Measurements from ENCODE around the gene DOCK2.
"Not testable (repeated sequence)": the region's sequence is repeated elsewhere in the genome, so short reads cannot be mapped to it uniquely, and the experiment has no call there.

The DOCK2 gene

DNA sequence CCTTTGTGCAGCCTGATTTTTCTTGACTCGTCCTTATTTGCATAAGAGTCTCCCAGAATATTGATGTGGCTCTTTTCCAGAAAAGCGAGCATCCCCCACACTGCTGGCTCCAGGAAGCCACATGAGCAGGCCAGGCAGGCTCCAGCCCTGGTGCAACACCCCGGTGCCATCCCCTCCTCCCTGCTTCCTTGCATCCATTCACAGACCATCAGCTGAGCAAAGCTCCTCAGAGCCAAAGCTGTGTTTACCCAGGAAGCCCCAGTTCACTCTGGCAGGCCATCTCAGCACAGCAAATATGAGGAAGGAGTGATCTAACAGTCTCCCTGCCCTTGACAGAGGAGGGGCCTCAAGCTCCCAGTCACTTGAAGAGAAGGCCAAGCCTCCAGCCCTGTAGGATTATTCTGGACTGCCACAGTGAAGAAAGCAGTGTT lies 308.8 kb downstream of the DOCK2 start:
- DNase-seq (ENCODE audit: low read depth): no peak

DNA sequence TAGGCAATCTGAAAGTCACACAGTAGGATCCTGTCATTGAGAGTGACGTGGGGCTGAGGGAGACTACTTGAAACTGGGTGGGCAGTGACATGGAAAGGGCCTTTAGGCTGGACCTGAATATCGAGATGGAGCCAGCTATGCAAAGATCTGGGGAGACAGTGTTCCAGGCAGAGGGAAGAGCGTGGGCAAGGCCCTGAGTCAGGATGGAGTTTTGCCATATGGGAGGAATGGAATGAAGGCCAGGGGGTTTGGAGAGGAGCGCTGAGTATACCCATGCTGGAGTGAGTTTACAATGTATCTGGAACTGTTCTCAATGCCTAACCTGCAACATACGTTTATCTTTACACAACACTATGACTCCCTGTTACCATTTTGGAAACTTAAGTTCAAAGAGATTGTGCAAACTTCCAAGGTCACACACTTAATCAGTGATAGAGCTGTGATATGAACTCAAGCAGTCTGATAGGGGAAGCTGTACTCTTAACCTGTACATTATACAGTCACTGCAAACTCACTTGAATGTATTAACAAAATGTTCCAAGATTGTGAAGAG lies 309.7 kb downstream of the DOCK2 start:
- no peak for DNase-seq (ENCODE audit: low read depth)

DNA sequence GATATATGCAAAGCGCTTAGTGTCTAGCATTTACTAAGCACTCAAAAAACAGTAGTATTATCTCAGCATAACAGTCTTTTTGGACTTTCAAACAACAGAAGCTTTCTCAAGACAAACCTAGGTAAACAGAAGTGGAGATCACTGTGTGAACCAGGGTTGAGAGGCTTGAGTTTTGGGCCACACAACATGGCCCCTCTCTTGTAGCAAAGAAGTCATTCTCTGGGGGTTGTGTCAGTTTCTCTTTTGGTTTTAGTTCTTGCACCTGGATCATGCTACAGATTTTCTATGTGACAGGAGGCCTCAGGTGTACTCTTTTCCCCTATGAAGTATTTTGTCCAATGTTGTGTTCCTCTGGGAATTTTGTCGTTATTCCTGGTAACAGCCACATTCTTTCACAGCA lies 313.3 kb downstream of the DOCK2 start:
- DNase-seq (ENCODE audit: low read depth): no peak

DNA sequence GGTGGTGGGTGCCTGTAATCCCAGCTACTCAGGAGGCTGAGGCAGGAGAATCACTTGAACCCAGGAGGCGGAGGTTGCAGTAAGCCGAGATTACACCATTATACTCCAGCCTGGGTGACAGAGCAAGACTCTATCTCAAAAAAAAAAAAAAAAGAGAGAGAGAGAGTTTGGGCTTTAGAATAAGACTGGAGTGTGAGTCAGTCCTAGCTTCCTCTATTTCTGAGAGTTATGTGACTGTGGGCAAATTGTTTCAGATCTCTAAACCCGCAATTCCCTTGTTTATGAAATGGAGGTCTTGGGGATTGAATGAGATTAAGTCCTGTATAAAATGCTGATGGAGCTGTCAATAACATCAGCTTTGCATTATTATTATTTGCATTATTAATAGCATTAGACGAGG lies 316.1 kb downstream of the DOCK2 start:
- DNase-seq (ENCODE audit: low read depth): not testable (repeated sequence)

DNA sequence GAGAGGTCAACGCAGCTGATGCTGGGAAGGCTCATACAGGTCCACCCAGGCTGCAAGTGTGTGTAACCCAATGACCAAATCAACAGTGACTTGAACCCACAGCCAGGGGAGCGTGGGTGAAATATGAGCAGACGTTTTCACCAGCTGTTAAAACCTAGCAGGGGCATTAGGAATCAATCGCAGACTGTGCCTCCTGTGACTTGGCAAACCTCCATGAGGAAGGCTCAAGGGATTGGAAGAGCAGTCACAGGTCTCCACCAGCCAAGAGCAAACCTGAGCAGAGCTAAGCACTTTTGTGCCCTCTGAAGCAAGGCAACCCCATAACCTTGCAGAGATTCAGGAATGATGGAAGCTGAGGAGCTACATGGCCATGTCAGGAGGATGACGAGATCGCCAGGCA lies 317.7 kb downstream of the DOCK2 start:
- DNase-seq (ENCODE audit: low read depth): no peak

DNA sequence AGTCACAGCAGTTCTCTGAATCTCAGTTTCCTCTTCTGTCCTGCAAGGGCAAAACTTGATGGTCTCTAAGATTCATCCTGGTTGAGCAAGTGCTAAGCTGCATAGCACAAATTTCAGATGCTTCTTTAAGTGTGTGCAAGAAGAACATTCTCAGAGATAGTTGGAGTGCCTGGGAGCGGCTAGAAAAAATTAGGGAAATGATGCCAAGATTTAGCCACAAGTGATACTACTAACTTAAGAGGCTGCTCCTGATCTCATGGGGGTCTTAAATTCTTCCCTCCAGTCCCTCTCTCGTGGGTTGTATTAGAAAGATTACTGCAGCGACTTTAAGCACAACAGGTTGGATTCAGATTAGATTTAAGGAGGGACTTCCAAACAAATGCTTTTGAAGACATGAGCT lies 319.1 kb downstream of the DOCK2 start:
- DNase-seq (ENCODE audit: low read depth): no peak

DNA sequence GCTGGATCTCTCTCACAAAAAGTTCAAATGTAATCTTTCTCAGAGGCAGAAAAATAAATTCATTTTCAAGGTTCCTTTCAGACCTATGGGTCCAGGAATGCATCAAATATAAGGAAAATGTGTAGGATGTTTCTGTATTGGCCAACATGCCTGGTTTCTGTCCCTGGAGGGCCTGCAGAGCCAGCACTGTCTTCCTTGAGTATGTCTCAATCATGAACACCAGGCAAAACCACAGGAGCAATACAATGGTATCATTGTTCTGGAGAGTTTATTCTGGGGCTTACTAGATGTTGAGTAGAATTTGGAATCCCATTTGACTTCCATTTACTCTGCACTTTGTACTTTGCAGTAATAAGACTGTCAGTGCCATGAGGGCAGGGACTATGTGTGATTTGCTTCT lies 319.7 kb downstream of the DOCK2 start:
- DNase-seq (ENCODE audit: low read depth): no peak

DNA sequence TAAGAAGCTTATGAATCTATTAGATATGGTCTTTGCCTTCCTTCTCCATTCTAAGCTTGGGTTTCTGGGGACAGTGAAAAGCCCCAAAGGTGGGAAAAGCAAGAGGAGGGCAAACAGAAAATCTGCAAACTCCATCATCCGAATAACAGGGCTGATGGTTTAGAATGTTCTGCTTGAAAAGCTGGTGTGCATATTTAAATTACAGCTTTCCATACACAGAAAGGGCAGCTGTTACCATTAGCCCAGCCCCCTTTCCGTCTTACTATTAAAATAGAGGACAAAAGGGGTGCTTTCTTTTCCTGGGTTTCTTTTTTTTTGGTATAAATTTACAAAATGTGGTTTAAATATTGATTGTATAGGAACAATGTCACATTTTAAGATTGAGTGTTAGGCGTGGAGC lies 321.2 kb downstream of the DOCK2 start:
- no peak for DNase-seq (ENCODE audit: low read depth)

DNA sequence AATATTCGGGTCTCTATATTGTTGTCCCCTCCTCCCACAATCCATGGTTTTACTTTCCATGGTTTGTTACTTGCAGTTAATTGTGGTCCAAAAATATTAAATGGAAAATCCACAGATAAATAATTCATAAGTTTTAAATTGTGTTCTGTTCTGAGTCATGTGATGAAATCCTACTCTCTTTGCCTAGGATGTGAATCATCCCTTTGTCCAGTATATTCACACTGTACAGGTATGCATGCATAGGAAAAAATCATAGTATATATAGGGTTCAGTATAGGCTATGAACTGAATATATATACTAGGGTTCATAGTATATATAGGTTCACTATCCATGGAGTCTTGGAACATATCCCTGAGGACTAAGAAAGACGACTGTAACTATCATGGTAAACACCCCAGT lies 323.6 kb downstream of the DOCK2 start:
- DNase-seq (ENCODE audit: low read depth): no peak

DNA sequence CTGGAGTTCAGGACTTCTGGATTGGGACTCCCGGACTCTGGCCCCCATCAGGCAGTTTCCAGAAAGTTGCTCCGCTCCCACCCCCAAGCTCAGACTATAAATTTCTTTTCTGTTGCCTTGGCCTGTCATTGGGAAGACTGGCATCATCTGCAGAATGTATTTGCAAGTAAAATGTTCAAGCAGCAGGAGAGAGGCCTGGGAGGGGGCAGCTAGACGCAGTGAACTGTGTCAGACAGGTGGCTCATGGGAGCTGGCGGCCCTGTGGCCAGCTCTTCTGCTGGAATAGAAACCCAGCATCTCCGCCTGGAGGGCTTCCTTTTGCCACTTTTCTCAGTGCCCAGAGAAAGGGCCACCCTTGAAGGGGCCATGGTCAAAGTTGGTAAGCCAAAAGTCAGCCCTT lies 327.2 kb downstream of the DOCK2 start:
- no peak for DNase-seq (ENCODE audit: low read depth)

DNA sequence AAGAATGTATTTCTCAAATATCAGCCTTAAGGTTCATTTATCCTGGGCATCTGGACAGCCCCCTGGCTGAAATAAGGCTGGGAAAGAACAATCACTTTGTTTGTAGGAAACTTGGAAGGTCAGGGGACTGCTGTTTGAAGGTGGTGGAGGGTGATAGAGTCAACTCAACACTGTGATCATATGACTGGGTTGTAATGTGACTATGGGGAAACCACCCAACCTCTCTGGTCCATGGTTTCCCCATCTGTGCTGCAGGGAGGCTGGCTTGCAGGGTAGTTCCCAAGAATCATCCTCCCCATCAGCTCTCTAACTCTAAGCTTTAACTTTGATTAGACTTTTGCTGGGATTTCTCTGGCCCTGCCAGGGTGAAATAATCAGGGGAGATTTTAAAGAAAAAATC lies 333.3 kb downstream of the DOCK2 start:
- no peak for DNase-seq (ENCODE audit: low read depth)

DNA sequence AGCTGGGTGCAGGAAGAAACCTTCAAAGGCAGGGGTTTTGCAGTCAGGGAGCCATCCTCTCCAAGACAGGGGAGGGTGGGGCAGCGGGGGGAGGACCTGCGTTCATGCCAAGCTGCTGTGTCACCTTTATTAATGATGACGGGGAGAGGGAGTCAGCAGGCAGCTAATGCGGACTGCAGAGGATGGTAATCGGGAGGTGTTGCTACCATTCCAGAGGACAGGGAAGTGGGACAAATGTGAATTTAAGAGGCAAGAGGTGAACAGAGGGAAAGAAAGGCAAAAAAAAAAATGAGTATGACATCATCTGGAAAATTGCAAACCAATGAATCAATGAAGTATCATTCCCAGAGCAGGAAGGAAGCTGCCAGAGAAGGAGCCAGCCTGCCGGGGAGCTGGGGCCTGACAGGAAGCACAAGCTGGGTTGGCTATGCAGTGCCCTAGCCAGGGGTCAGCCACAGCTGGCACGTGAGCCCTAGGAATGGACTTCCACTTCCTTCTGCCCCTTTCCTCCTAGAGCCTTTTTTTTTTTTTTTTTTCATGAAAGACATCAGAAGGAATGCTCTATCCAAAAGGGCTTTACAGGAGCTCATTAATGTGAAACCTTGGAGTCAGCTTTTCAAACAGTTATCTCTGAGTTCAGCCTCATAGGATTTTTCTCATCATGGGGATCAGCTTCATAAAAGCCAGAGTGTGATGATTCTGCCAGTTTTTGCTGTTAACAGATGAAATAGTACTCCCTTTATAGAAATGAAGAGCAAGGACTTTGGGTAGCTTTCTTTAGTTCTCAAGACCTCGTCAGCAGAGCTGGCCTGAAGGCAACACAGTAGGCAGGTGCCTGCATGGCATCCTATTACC lies 334.1 kb downstream of the DOCK2 start:
- no peak for DNase-seq (ENCODE audit: low read depth)

DNA sequence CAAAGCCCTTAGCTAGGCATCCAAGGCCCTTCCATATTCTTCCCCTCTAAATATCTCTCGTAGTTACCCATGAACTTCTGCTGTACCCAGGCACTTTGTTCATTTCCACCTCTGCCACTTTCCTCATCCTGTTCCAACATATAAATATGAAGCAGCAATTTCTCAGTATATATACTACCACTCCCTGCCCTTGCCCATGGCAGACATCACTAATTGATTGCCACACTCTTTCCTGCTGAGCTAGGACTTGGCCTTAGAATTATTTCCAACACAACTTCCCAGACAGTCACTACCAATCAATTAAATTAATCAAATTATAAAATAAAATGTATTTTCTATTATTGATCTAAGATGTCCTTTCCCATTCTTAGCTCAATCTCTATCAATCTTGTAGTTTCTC lies 334.7 kb downstream of the DOCK2 start:
- no peak for DNase-seq (ENCODE audit: low read depth)

DNA sequence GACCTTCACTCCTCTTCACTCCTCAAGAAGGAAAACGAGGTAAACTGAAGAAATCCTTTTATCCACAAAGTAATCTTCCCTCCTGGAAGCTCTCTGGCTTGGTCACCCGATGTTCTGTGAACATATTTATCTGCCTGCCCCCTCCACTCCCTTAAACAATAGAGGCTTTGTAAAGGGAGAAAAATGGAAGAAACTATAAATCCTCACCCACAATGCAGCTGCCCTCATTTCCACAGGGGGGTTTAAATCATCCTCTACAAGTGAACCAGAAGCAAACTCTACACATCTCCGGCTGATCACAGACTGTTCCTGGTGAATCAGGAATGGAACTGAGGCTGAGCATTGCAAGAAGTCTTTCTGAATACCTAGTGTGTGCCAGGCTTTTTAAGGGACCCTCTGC lies 336.0 kb downstream of the DOCK2 start:
- no peak for DNase-seq (ENCODE audit: low read depth)

DNA sequence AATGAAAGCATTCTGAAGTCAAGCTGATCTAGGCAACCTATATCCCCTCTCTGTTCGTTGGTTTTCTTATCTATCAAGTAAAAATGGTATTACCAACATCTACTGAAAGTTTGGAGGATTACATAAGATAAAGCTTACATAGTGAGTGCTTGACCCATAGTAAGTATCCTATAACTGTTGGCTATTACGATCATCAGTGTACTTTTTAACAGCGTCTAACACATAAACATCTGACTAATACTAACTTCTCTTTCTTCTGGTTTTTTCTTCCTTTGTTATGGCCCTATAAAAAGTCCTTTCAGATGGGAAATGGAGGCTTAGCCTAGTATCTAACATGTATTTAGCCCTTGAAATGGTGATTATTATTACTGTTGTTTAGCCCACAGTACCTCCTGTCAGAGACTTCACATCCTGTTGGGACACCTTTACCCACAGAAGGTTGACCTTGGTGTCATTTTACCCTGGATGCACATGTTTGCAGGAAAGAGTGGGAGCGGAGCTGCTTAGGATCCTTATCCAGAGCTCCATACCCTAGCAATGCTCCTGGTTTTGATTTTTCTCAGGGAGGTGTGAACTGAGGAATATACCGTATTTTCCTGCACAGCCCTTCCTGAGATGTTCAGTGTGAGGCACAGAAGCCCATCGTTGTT lies 337.2 kb downstream of the DOCK2 start:
- no peak for DNase-seq (ENCODE audit: low read depth)

DNA sequence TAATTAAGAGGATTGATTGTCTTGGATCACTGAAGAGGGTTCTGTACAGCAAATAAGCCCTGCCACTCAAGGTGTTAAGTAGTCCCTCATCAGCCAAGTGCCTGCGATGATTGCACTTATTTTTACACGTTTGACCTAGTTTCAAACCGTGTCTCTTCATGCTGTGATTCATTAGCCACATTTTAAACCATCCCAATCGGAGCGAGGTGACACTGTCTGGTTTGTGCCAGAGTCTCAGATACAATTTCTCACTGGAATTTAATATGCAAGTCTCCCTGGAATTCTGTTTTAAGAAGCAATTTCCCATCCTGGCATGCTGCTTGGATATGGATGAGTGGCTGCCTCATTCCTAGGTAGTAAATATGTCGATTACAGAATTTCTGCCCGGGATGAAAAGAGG lies 341.6 kb downstream of the DOCK2 start:
- DNase-seq (ENCODE audit: low read depth): no peak

DNA sequence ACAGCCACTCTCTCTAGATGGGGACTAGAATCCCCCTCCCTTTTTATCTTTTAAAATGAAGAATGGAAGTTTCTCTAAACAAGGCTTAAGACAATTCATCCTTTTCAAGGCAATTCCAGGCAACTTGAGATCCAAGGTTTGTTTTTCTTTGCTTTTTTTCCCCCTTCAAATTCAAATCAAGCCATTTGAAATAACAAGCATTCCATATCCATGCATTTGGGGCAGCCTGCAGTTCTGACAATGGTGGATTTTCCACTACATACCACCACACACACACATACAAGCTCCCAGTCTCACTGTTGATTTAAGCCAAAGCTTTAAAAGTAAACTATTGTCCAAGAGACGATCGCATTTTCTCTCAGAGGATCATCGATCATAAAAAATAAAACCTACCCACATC lies 342.8 kb downstream of the DOCK2 start:
- DNase-seq (ENCODE audit: low read depth): no peak

DNA sequence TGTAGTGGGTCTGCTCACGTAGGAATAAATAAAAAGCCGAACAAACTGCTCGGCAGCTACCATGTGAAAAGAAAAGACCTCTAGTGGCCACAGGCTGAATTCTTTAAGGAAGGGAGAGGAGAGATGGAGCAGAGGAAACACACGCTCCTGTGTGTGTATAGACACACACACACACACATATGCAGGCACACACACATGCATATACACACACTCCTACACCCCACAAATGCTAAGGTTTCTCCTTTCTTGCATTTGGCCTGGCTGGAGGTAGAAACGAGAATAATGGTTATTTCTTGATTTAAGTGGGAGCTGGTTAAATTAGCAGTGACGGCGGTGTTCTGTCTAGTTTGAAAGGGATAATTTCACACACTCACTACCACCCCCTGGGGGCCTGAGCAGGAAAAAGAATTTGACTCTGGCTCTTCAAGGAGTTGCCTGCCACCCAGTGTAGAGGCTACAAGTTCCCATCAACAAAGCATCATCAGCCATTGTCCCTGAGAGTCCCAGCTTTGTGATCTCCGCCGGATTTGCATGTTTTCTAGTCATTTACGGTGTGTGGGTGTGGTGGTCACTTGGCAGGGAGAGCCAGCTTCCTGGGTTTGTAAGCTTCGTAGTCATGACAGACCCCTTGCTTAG lies 343.5 kb downstream of the DOCK2 start, which contains the start of gene INSYN2B:
INSYN2B (minus strand) TSS at position 78 of the 636 bp plus-strand sequence. CDS start 96,597 bp downstream, outside the sequence.
- no peak for DNase-seq (ENCODE audit: low read depth)

DNA sequence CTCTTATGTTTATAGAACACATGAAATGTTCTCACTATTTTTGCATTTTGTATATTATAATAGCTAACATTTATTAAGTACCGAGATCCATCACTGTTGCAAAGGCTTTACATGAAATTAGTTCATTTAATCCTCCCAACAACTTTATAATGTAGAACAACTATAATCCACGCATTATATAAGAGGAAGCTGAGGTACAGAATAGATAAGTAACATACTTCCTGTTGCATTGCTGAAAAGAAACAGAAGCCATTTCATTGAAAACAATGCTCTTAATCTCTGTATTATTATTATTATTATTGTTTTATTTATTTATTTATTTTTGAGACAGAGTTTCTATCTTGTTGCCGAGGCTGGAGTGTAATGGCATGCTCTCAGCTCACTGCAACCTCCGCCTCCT lies 351.1 kb downstream of the DOCK2 start:
- DNase-seq (ENCODE audit: low read depth): no peak

DNA sequence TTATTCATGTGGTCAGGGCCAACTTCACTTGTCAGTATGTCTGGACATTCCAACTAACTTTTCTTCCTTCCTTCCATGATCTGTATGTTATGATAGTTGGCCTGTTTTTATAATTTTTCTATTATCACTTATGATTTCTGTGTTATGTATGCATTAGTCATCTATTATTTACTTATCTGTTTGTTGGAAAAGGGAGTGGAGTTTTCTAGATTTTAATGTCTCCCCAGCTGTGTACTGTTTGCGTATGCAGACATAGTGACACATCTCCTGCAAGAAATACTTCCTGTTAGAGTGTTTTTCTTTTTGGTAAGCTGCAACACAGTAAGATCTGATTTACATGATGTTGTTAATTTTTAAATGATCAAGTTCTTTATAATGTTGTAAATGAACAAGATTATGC lies 351.9 kb downstream of the DOCK2 start:
- no peak for DNase-seq (ENCODE audit: low read depth)

DNA sequence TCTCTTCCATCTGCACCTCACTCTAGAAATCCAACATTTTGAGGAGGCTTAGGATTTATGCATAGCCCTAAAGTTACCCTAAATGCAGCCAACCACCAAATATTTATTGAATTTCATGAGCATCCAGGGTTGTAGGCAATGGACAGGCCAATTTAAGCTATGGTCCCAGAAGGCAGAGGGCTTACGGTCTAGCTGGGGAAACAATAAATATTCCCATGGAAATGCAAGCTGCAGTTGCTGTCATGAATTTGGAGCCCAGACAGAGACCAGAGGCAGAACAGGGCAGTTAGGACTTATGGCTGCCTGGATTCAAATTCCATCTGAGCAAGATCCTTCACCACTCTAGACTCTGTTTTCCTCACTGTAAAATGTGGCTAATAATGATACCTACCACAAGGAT lies 352.3 kb downstream of the DOCK2 start:
- no peak for DNase-seq (ENCODE audit: low read depth)

DNA sequence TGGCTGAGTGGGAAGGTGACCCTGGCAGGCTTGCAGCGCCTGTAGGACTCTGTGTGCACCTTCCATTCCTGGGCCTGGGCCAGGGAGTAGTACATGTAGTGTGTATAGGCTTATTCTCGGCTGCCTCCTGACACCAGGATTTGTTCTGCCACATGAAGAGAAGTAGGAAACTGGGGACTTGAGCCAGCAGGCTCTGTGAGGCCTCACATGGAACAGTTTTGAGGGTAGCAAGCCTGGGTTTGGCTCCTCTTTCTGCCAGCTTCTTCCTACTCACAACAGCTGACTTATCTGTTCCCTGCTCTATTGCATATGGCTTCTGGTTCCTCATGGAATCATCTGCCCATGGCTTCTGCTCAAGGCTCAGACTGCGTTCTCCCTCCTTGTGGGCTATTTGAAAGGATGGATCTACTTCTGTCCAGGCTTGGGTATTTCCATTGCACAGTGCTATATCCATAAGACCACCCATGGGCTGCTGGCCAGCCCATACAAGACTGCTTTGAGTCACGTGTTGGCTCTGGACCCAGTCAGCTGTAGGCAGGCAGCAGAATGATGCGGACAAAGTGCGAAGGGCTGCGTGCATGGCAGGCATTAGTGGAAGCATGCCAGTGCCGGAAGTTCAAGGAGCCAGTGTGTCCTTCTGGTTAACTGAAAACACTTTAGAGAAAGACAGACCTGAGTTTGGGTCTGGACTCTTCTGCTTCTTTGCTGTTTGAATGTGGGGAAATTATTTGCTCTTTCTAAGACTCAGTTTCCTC lies 354.2 kb downstream of the DOCK2 start:
- DNase-seq (ENCODE audit: low read depth): no peak
